ENCODE results near the gene ABCB6. TPM values are rescaled to one million over a fixed set of nuclear protein-coding genes. Genes with fewer than 3 reads are reported as not detected.
A peak's percentile ranks its signal among the peaks of the same experiment; 100 is the strongest.

Gene ABCB6
- total RNA-seq, 2 experiments from 2014 or later: 18.2 to 21.9 TPM

- Mint-ChIP-seq H3K27ac (peak overlapping the region; percentile 100), H3K4me1 (peaks cover 72% of the 10 kb centered on the region), H3K36me3 (ENCODE audit: low read depth) (peaks cover 47% of the 10 kb centered on the region)
These were observed 27.8 kb upstream of the ABCB6 start for GRCh38 chr2:219246559-219246958.

DNA sequence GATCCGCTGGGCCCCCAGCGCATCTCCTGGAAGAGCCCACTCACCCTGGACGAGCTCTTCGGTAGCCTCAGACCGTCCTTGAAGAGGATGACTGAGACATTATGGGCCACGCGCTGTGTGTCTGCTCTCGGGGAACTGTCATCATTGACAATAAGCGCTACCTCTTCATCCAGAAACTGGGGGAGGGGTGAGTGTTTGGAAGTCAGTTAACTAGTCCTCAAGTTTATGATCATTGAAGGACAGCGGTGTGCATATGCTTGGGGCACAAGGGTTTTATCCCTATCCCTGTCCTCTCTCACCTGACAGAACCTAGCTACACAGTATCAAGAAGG lies 27.1 kb upstream of the ABCB6 start:
- peak; percentile 59 for DNase-seq
- Mint-ChIP-seq H3K4me3 (peak overlapping the region; percentile 89), H3K9me3 (ENCODE audit: low read depth) (no peaks in the 10 kb centered on the region), H3K36me3 (ENCODE audit: low read depth) (peaks cover 40% of the 10 kb centered on the region), H3K27ac (peak overlapping the region; percentile 100), H3K27me3 (no peaks in the 10 kb centered on the region), H3K4me1 (peaks cover 65% of the 10 kb centered on the region)
- ATAC-seq: no peak
- intact Hi-C loops (cut with DNase I, micrococcal nuclease): loop anchor here (1.0 to 5.0 kb wide), 9 partner anchors 8 to 251 kb away; partner anchors contain the start of genes ANKZF1 (in 2 of the 2), ATG9A (in 2 of the 2), CNPPD1 (in 1 of the 2) and DNAJB2 (in 1 of the 2)
- ChIA-PET POLR2A (interaction anchor here (1.2 to 2.2 kb wide), 3 partner anchors 9 to 27 kb away, joined by 3 to 10 read pairs (median 4); partner anchors contain the start of genes ABCB6, ANKZF1, ATG9A and TUBA4A), CTCF (interaction anchor here (1.5 to 3.5 kb wide), 5 partner anchors 8 to 53 kb away, joined by 7 to 20 read pairs (median 9); partner anchors contain the start of genes DNAJB2 and TUBA4A)

More at GRCh38 chr2:219246559-219246958, 27.8 kb upstream of the ABCB6 start:
- Mint-ChIP-seq H3K4me3 (peak overlapping the region; percentile 89), H3K27me3 (no peaks in the 10 kb centered on the region), H3K9me3 (ENCODE audit: low read depth) (no peaks in the 10 kb centered on the region)
- DNase-seq (no peak), ATAC-seq (no peak)
- CTCF ChIA-PET: interaction anchor here (2.6 to 3.5 kb wide), 2 partner anchors 31 to 49 kb away, joined by 17 to 20 read pairs; partner anchors contain the start of gene DNAJB2
- POLR2A ChIA-PET: interaction anchor here (2.2 kb wide), 1 partner anchor 8 kb away, joined by 10 read pairs; the partner anchor contains the start of gene TUBA4A
- intact Hi-C loops (cut with DNase I, micrococcal nuclease): loop anchor here (2.0 to 5.0 kb wide), 2 partner anchors 70 to 251 kb away; partner anchors contain the start of genes CNPPD1 (in 1 of the 2) and GMPPA (in 1 of the 2)

- peaks cover 59% of the 10 kb centered on the region for H3K4me1 Mint-ChIP-seq
- POLR2A ChIA-PET: interaction anchor here (0.6 to 2.2 kb wide), 6 partner anchors 8 to 38 kb away, joined by 3 to 10 read pairs (median 4); partner anchors contain the start of genes ABCB6, ANKZF1, ATG9A and TUBA4A
- CTCF ChIA-PET: interaction anchor here (0.6 to 3.5 kb wide), 16 partner anchors 9 to 215 kb away, joined by 3 to 20 read pairs (median 4); partner anchors contain the start of genes DNAJB2, TUBA4A and ZFAND2B
- no peaks in the 10 kb centered on the region for H3K9me3 Mint-ChIP-seq (ENCODE audit: low read depth)
- H3K36me3 Mint-ChIP-seq (ENCODE audit: low read depth): peaks cover 35% of the 10 kb centered on the region
- intact Hi-C loops (cut with DNase I, micrococcal nuclease): loop anchor here (1.0 to 5.0 kb wide), 8 partner anchors 9 to 252 kb away; partner anchors contain the start of genes ANKZF1 (in 2 of the 2), ATG9A (in 2 of the 2), DNAJB2 (in 1 of the 2) and DNPEP (in 1 of the 2)
- H3K27me3 Mint-ChIP-seq: no peaks in the 10 kb centered on the region
- H3K4me3 Mint-ChIP-seq: peak within 1 kb of the TSS; percentile 89
- H3K27ac Mint-ChIP-seq: peak within 1 kb of the TSS; percentile 100
- ATAC-seq (peak; percentile 62), DNase-seq (peak; percentile 93)
These were observed 26.6 kb upstream of the ABCB6 start, which contains the start of the genes GLB1L and STK16 for GRCh38 chr2:219245148-219245898. Gene GLB1L (minus strand): TSS chr2:219245444. CDS start chr2:219243573, 1,871 bp downstream. Gene STK16 (plus strand): TSS chr2:219245479. CDS start chr2:219246000, 521 bp downstream.

DNA sequence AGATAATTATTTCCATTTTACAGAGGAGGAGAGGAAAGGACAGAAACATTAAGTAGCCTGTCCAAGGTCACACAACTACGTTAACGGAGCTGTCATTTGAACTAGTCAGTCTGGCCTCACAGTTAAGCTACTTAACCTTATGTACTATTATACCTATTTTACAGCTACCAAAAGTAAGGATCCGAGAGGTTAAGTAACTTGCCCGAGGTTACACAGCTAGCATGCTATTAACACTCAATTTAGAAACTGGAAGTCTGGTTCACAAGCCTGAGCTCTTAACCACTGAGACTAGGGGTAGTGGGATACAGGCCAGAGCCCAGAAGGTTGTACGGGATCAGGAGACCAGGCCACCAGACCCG lies 26.0 kb upstream of the ABCB6 start:
- POLR2A ChIA-PET: interaction anchor here (0.6 to 2.2 kb wide), 6 partner anchors 8 to 38 kb away, joined by 3 to 10 read pairs (median 4); partner anchors contain the start of genes ABCB6, ANKZF1, ATG9A and TUBA4A
- CTCF ChIA-PET: interaction anchor here (0.6 to 3.5 kb wide), 16 partner anchors 10 to 215 kb away, joined by 3 to 20 read pairs (median 4); partner anchors contain the start of genes DNAJB2, TUBA4A and ZFAND2B
- peaks cover 29% of the 10 kb centered on the region for H3K36me3 Mint-ChIP-seq (ENCODE audit: low read depth)
- H3K4me3 Mint-ChIP-seq: peak overlapping the region; percentile 89
- no peaks in the 10 kb centered on the region for H3K27me3 Mint-ChIP-seq
- H3K27ac Mint-ChIP-seq: peak overlapping the region; percentile 100
- intact Hi-C loops (cut with DNase I, micrococcal nuclease): loop anchor here (1.0 to 5.0 kb wide), 8 partner anchors 10 to 253 kb away; partner anchors contain the start of genes ANKZF1 (in 2 of the 2), ATG9A (in 2 of the 2), DNAJB2 (in 1 of the 2) and DNPEP (in 1 of the 2)
- ATAC-seq (no peak), DNase-seq (no peak)
- peaks cover 54% of the 10 kb centered on the region for H3K4me1 Mint-ChIP-seq
- no peaks in the 10 kb centered on the region for H3K9me3 Mint-ChIP-seq (ENCODE audit: low read depth)

GRCh38 chr2:219243291-219243761 lies 24.6 kb upstream of the ABCB6 start:
- ATAC-seq (no peak), DNase-seq (no peak)
- intact Hi-C loops (cut with DNase I, micrococcal nuclease): no loop called here
- Mint-ChIP-seq H3K27ac (no peak overlapping the region), H3K4me1 (peaks cover 39% of the 10 kb centered on the region), H3K4me3 (peak overlapping the region; percentile 66), H3K36me3 (ENCODE audit: low read depth) (peaks cover 16% of the 10 kb centered on the region), H3K9me3 (ENCODE audit: low read depth) (no peaks in the 10 kb centered on the region), H3K27me3 (no peaks in the 10 kb centered on the region)
- POLR2A ChIA-PET: no interaction called here
- CTCF ChIA-PET: interaction anchor here (3.5 kb wide), 1 partner anchor 34 kb away, joined by 20 read pairs; the partner anchor contains the start of gene DNAJB2

- Mint-ChIP-seq H3K9me3 (ENCODE audit: low read depth) (no peaks in the 10 kb centered on the region), H3K27ac (no peak overlapping the region), H3K27me3 (no peaks in the 10 kb centered on the region), H3K4me3 (no peak overlapping the region), H3K36me3 (ENCODE audit: low read depth) (peaks cover 78% of the 10 kb centered on the region), H3K4me1 (peaks cover 17% of the 10 kb centered on the region)
- POLR2A ChIA-PET: interaction anchor here (1.0 kb wide), 1 partner anchor 45 kb away, joined by 3 read pairs; the partner anchor contains the start of gene DNAJB2
- intact Hi-C loops (cut with DNase I, micrococcal nuclease): no loop called here
- ATAC-seq (no peak), DNase-seq (no peak)
- CTCF ChIA-PET: interaction anchor here (1.4 kb wide), 1 partner anchor 15 kb away, joined by 3 read pairs; no protein-coding TSS in a partner anchor
These were observed 15.6 kb upstream of the ABCB6 start for GRCh38 chr2:219234331-219234730.

- H3K27ac Mint-ChIP-seq: peak overlapping the region; percentile 98
- peaks cover 73% of the 10 kb centered on the region for H3K36me3 Mint-ChIP-seq (ENCODE audit: low read depth)
- H3K4me1 Mint-ChIP-seq: peaks cover 34% of the 10 kb centered on the region
- peak; percentile 28 for ATAC-seq
- H3K4me3 Mint-ChIP-seq: peak overlapping the region; percentile 98
- peak; percentile 78 for DNase-seq
- no peaks in the 10 kb centered on the region for H3K27me3 Mint-ChIP-seq
- no peaks in the 10 kb centered on the region for H3K9me3 Mint-ChIP-seq (ENCODE audit: low read depth)
- ChIA-PET POLR2A (interaction anchor here (0.6 to 2.3 kb wide), 9 partner anchors 17 to 158 kb away, joined by 3 to 24 read pairs (median 4); partner anchors contain the start of genes CNPPD1, DNAJB2, DNPEP and TUBA4A), CTCF (interaction anchor here (0.9 to 2.3 kb wide), 15 partner anchors 9 to 189 kb away, joined by 3 to 13 read pairs (median 6); partner anchors contain the start of genes ABCB6, CFAP65, DNAJB2 and GLB1L)
- intact Hi-C loops (cut with DNase I, micrococcal nuclease): no loop called here
These were observed 11.3 kb upstream of the ABCB6 start for GRCh38 chr2:219230059-219230540.

DNA sequence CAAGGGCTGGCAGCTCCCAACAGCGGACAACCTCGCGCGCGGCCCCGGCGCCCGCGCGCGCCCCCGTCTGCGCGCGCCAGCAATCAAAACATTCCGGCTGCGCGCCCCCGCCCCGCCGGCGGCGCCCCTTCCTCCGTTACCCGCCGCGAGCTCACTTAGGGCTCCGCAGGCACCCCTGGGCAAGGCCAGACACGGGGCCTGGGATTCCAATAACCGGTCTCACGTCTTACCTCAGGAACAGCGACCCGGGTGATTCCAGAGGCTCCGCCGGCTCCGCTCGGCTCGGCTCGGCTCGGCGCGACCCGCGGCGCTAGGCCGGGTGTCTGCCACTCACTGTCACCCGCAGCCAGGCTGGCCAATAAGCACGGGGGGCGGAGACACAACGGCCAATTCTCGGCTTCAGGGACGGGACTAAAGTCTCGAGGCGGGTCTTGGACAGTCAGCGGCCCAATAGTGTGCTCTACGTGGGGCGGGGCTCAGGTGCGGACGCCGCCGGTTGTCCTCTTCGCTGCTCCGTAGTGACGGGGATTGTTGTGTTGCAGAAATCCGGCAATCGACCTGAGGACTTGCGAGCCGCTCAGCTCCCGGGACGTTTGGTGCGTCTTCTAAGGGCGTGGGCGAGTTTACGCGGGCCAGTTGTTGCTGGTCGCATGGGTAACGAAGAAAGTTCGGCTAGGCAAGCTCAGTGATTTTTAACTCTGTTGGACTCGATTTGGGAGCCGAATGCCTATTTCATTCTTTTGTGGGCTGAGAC lies 10.7 kb upstream of the ABCB6 start, which contains the start of the genes ANKZF1 and ATG9A:
Gene ANKZF1, plus strand, starts transcription at position 502 of the 754 bp plus-strand sequence. CDS start 452 bp downstream, outside the sequence.
Gene ATG9A, minus strand, starts transcription at position 332 of the 754 bp plus-strand sequence. CDS start 1,612 bp downstream, outside the sequence.
- Mint-ChIP-seq H3K27ac (peak within 1 kb of the TSS; percentile 98), H3K27me3 (no peaks in the 10 kb centered on the region), H3K4me1 (peaks cover 34% of the 10 kb centered on the region), H3K36me3 (ENCODE audit: low read depth) (peaks cover 74% of the 10 kb centered on the region), H3K9me3 (ENCODE audit: low read depth) (no peaks in the 10 kb centered on the region), H3K4me3 (peak within 1 kb of the TSS; percentile 98)
- ATAC-seq (peak; percentile 98), DNase-seq (peak; percentile 99)
- ChIA-PET CTCF (interaction anchor here (0.9 to 2.3 kb wide), 13 partner anchors 10 to 188 kb away, joined by 3 to 13 read pairs (median 6); partner anchors contain the start of genes ABCB6, CFAP65, DNAJB2 and GLB1L), POLR2A (interaction anchor here (0.6 to 2.3 kb wide), 10 partner anchors 16 to 158 kb away, joined by 3 to 24 read pairs (median 4); partner anchors contain the start of genes CNPPD1, DNAJB2, DNPEP and GLB1L)
- intact Hi-C loops (cut with DNase I, micrococcal nuclease): loop anchor here (1.0 kb wide), 14 partner anchors 10 to 661 kb away; partner anchors contain the start of genes DNAJB2 (in 2 of the 2), GLB1L (in 2 of the 2), NHEJ1 (in 2 of the 2) and STK16 (in 2 of the 2)

- Mint-ChIP-seq H3K4me1 (peaks cover 33% of the 10 kb centered on the region), H3K27ac (peak overlapping the region; percentile 78), H3K4me3 (peak overlapping the region; percentile 98), H3K27me3 (no peaks in the 10 kb centered on the region), H3K9me3 (ENCODE audit: low read depth) (no peaks in the 10 kb centered on the region), H3K36me3 (ENCODE audit: low read depth) (peaks cover 74% of the 10 kb centered on the region)
- ChIA-PET CTCF (interaction anchor here (1.2 to 2.3 kb wide), 3 partner anchors 10 to 188 kb away, joined by 3 to 13 read pairs (median 7); partner anchors contain the start of genes ABCB6 and CFAP65), POLR2A (interaction anchor here (1.1 to 2.3 kb wide), 6 partner anchors 16 to 50 kb away, joined by 3 to 24 read pairs (median 4); partner anchors contain the start of genes DNAJB2, GLB1L, STK16 and TUBA4A)
- intact Hi-C loops (cut with DNase I, micrococcal nuclease): loop anchor here (1.0 kb wide), 14 partner anchors 10 to 661 kb away; partner anchors contain the start of genes DNAJB2 (in 2 of the 2), GLB1L (in 2 of the 2), NHEJ1 (in 2 of the 2) and STK16 (in 2 of the 2)
- ATAC-seq (no peak), DNase-seq (no peak)
These were observed 10.2 kb upstream of the ABCB6 start for GRCh38 chr2:219228911-219229304.

Measured in activated CD4-positive, alpha-beta T cell treated with anti-CD3 and anti-CD28 coated beads for 36 hours (primary cell).